HG02759 (cell line): ENCODE data around the gene HHLA2.

Experiments used
- ATAC-seq: cut with Tn5 transposase; IDR thresholded peaks from one replicate; pipeline ENCODE4 v1.9.1; 2021; ENCODE audit warnings: mild to moderate bottlenecking, moderate library complexity; ENCODE audit not compliant: unreplicated experiment

The HHLA2 gene

DNA sequence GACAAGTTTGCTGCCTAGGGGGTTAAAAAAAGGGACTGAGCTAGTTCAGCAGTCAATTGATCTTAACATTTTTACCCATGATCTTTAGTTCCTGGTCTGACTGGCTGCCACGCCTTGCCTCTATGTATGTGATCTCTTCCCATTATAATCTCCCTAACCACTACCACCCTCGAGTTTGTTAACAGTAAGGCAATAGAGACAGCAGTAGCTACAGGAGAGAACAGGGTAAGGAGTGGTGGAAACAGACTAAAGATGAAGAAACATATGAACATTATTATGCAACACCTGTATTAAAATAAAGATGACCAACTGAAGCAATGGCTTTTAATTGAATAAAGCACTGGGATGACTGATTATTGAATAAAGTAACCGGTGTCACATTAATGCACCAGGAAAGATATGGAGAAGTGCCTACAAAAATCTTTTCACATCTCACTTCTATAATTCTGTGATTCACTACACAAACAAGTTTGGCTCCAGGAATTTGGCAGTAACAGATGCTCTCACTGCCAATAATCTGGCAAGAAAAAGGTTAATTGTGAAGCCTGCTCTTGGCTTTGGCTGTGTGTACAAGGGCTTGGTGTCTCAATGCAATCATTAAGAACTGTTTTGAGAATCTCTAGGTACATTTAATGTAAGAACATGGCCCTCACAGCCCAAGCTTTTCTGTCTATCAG, 95.7 kb downstream of the HHLA2 start:
- ATAC-seq: no peak

DNA sequence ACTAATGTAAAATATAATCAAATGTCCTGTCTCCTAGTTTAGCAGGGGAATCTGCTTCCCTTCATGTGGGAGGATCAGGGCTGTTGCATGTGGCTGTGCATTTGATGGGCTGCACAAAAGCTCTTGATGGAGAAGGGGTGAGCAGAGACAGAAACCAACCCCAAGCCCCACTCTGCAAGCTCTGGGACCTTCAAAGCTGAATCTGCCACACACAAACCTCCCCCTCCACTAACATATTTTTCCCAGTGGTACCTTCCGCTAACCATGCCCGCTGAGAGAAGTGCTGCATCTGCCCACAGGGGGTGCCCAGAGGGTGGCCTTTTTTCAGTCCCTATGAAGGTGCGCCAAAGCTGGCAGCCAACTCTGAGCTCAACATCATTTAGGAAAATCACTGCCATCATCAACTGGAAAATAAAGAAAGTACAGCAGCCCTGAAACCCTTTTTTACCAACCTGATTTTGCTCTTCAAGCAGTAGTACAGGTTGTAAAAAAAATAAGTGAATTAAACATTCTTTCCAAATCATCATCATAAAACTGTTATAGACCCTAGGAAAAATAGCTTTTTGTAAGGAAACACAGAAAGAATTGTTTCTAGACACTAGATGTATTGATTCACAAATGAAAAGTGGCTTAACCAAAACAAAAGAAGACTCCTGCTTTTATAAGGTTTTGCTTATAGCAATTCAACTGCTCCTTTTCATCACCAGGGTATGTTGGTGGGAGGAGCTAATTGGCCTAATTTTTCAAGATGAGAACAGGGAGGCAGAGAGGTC, 97.0 kb downstream of the HHLA2 start:
- ATAC-seq: no peak

DNA sequence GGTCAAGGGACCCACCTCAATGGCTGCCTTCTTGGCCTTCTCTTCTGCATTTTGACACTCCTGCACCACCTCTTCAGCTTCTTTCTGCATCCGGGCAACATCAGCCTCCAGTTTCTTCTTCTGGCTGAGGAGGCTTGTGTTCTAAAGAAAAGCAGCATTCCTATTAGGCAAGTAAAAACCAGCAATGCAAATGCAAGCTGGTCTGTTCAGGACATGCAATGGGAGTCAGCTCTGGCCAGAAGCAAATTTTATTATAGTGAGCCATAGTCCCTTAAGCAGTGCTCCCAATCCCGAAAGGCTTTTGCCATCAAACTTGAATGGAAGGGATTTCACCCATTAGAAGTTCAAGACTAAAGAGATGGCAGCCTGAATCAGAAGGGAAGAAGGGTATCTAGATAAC, 97.7 kb downstream of the HHLA2 start:
- no peak for ATAC-seq

- no peak for ATAC-seq
These were observed 98.2 kb downstream of the HHLA2 start for GRCh38 chr3:108394563-108394962.

DNA sequence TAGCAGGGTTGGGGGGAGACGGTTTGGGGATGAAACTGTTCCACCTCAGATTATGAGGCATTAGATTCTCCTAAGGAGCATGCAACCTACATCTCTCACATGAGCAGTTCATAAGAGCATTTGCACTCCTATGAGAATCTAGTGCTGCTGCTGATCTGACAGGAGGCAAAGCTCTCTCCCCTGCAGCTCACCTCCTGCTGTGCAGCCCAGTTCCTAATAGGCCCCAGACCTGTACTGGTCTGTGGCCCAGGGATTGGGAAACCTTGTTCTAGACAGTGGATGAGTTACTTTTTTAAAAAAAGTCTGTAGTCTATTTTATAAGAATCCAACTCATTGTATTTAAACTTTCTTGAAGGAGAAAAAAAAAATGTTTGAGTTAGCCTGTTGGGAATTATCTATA, 100.0 kb downstream of the HHLA2 start:
- ATAC-seq: no peak

GRCh38 chr3:108398510-108398909, 102.2 kb downstream of the HHLA2 start:
- ATAC-seq: no peak

DNA sequence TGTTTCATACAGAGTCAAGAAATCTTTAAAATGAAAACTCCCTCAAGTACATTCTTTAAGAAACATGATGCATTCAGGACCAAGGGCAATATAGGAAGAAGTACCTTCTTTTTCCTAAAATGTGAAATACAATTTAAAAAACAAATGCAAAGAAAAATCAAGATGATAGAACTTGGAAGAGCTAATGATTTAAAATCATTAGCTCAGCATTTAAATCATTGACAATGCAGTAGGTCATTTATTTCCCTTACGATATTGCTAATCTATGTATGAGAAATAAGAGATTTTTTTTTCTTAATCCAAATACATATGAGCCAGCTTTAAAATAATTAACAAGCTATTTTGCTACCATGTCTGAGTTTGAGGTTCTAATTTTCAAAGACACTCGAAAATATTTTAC, 105.5 kb downstream of the HHLA2 start:
- no peak for ATAC-seq

- ATAC-seq: no peak
These were observed 106.8 kb downstream of the HHLA2 start for GRCh38 chr3:108403198-108403597.

- no peak for ATAC-seq
These were observed 107.5 kb downstream of the HHLA2 start for GRCh38 chr3:108403686-108404345.

- no peak for ATAC-seq
These were observed 108.0 kb downstream of the HHLA2 start for GRCh38 chr3:108404368-108404767.

GRCh38 chr3:108406063-108406660, 109.8 kb downstream of the HHLA2 start:
- ATAC-seq: peak; percentile 20

DNA sequence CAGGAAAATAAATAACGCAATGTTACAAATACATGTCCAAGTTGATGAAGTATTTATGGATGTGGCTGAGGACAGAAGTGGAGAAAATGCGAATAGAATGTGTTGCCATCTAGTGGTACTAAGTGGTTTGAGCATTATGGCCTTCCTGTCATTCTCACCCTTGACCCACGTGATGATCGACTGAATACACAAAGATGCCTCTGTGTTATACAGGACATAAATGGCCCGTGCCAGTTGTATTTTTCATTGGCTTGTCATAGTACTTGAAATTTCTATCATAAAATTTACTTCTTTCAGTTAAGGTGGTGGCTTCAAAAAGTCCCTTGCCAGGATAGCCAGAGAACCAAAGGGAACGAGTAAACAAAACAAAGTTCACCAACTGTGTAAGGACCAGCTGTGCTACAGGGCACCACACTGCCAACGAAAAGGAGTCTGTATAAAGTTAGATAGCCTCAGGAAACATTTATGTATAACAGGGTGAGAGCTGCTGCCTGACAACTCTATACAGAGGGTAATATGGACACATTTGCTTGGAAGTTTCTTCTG, 110.4 kb downstream of the HHLA2 start:
- ATAC-seq: peak; percentile 95

GRCh38 chr3:108407886-108408285, 111.5 kb downstream of the HHLA2 start:
- ATAC-seq: no peak

- no peak for ATAC-seq
These were observed 112.8 kb downstream of the HHLA2 start for GRCh38 chr3:108408883-108409799.

DNA sequence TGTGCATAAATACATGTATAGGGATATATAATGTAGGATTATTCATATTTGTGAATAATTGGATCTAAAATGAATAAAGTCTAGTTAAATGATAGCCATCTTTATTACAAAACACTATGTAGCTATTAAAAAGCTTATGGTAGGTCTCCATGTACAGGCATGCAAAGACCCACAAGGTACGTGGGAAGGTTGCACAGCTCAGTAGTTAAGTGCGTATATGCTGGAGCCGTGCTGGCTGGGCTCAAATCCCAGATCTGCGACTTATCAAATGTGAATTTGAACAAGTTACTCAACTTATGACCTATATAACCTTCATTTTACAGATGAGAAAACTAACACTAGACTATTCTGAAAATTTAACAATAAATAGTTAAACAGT, 113.4 kb downstream of the HHLA2 start:
- ATAC-seq: no peak

DNA sequence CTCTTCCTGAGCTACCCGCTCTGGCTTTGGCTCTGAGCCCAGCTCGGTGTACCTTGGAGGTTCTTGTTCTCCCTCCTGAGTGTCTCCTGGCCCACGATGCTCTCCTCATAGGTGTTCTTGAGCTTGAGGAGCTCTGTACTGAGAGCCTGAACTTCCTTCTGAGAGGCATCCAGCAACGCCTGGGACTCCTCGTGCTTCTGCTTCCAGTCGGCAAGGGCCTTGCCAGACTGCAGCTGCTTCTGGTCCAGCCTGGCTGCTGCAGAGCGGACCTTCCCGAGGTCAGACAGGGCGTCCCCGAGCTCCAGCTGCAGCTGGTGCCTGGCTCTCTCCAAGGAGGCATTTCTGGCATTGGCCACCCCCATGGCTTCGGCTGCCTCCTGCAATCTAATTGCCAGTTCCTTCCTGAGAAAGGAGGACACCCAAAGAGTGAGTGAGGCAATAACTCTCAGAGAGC, 114.2 kb downstream of the HHLA2 start:
- ATAC-seq: no peak

DNA sequence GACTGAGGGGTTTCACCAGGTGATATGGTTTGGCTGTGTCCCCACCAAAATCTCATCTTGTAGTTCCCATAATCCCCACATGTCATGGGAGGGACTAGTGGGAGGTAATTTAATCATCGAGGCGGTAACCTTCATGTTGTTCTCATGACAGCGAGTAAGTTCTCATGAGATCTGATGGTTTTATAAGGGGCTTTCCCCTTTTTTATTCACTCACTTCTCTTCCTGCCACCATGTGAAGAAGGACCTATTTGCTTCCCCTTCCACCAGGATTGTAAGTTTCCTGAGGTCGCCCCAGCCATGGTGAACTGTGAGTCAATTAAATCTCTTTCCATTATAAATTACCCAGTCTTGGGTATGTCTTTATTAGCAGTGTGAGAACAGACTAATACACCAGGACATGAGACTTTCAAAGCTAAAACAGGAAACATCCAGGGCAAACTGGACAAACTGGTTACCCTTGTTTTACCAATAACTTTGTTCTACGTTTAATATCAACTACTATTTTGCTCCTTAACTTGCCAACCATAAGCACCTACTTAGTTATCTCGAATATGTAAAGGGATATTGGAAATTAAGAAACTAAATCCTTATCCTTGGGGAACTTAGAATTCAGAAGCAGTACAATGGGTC, 115.9 kb downstream of the HHLA2 start:
- ATAC-seq: no peak

DNA sequence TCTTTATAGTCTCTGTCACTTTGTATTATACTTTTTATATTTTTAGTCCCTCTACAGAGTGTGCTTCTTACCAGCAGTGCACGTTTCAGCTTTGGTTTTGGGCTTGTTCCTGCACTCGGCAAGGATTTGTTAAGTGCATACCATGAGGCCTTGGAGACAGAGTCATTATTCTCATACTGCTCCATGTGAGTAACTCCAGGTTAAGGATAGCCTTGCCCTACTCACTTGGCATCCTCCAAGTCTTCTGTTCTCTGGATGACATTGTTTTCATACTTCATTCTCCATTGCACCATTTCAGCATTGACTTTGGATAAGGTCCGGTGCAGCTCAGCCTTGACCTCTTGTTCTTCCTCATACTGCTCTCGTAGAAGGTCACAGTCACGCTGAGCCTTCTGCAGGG, 117.7 kb downstream of the HHLA2 start:
- no peak for ATAC-seq

DNA sequence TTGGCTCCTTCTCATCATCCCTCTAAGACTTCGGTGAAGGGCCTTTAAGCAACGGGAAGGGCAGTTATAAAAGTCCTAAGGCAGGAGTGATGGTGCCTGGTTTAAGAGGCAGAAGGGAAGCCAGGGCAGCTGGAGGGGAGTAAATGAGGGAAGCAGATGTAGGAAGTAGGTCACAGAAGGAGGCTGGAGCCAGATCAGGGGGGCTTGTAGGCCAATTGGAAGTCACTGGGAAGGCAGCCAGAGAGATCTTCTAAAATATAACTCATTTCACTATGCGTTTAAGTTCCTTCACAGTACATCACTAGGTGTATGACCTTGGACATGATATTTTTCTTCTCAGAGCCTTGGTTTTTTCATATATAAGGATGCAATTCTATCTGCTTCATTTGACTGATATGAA, 119.3 kb downstream of the HHLA2 start:
- no peak for ATAC-seq
